HG03439 (cell line): ENCODE results near the gene SIVA1.
A peak's percentile ranks its signal among the peaks of the same experiment; 100 is the strongest.
"Not testable (repeated sequence)": the region's sequence is repeated elsewhere in the genome, so short reads cannot be mapped to it uniquely, and the experiment has no call there.

Source experiments
- ATAC-seq: cut with Tn5 transposase; IDR thresholded peaks from one replicate; pipeline ENCODE4 v1.9.1; 2021; ENCODE audit warnings: mild to moderate bottlenecking, moderate library complexity; ENCODE audit not compliant: unreplicated experiment

The SIVA1 gene

DNA sequence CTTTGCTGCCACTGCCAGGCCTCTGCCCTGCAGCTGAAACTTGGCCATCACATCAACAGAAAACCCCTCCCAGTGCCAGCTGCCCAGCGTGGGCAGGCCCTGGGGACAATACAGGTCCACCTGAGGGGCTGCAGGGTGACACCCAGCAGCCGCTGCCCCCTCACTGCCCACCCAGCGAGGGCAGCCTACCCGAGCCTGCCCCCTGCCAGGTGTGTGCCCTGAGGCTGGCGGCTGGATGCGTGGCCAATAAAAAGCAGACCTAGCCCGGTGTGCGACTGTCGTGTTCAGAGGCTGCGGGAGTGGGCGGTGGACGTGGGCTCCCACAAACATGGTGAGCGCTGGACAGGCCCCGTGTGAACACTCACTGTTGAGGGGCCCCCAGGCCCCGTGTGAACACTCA lies 33.6 kb upstream of the SIVA1 start:
- no peak for ATAC-seq

DNA sequence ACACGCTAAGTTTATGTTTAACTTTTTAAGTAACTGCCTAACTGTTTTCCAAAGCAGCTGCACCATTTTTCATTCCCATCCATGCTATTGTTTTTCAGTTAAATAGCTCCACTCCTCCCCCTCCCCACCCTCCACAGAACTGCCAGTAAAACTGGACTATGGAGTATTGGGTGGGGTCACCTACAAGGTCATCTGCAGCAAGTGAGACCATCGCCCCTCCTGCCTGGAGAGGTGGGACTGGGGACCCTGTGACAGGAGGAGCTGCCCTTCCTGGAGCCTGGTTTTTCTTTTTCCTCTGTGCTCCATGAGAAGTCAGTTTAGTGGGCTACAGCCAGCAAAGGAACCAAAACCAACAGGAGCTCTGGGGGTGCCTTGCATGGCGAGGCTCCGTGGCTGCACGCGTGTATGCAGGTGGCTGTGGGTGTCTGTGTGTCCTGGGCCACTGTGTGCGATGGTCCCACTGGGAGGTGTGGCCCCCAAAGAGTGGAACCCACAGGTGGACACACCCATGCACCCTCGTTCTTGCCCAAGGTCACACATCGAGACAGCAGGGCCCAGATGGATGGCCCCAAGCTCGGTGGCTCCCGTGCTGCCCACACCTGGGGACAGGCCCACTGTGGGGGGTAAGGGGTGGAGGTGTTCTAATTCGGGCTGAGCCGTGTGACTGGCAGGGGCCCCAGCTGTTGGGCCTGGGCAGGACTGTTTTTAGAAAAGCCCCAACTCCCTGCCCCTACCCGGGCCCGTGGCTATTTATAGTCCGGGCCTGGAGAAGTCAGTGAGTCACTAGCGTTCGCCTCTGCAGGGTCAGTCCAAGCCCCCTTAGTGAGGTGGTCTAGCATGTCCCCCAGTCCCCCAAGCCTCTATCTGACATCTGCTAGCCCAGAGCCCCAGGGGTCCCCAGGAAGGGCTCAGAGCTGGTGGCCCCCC lies 31.2 kb upstream of the SIVA1 start:
- ATAC-seq = no peak

DNA sequence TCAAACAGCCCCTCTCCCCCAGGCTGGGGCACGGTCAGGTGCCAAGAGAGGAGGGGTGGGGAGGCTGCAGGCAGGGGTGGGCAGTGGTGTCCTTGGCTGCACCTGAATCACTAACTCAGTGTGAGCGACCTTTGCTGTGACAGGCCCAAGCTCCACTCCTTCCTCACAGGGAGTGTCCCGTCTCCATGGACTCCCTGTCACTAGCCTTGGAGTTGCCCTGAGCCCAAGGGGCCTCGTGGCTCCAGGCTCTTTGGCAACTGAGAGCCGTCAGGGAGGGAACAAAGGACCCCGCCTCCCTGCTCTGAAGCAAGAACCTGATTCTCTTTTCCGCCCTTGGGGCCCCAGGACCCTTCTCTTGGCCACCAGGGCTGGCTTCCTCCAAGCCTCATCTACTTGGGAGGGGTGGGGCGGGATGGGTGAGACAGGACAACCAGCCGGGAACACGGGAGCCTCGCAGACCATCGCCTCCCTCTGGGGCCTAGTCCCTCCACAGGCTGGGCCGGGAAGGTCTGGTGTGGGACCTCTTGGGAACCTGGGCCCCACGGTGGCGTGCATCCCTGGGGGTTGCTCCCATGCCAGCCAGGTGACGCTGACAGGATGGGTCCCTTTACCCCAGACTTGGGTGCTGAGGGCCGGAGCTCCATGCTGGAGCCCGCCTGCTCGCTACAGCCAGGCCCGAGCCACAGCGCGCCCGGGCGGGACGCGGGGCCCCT lies 29.9 kb upstream of the SIVA1 start:
- ATAC-seq = no peak

DNA sequence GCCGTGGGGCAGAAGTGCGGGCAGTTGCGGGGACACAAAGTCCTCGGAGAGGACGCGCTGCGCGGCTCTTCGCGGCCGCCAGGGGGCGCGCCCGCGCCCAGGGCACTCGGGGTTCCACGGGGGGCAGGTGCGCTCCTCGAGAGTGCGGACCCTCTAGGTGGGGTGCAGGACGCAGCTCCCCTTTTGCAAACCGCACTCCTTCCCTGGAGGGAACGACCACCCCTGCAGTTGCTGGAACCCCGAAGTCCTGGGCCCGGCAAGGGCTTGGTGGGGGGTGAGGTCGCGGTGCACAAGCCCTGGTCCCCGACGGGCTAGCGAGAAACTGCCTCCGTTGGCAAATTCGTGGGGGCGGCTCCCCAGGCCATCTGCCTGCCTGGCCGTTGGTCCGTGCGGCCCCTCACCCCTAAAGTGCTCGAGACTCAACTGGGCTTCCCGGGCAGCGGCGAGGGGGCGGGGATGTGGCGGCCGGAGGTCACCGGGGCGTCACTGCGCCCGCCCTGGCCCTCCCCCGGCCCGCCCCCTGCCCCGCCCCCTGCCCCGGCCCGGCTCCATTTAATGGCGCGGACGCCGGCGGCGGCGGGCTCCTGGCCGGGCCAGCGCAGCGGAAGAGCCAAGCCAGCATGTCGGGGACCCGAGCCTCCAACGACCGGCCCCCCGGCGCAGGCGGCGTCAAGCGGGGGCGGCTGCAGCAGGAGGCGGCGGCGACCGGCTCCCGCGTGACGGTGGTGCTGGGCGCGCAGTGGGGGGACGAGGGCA lies 29.1 kb upstream of the SIVA1 start, which contains the start of gene ADSS1:
ADSS1 (plus strand) TSS at position 579 of the 756 bp plus-strand sequence; CDS start at position 621, 42 bp downstream.
- peak; percentile 57 for ATAC-seq

DNA sequence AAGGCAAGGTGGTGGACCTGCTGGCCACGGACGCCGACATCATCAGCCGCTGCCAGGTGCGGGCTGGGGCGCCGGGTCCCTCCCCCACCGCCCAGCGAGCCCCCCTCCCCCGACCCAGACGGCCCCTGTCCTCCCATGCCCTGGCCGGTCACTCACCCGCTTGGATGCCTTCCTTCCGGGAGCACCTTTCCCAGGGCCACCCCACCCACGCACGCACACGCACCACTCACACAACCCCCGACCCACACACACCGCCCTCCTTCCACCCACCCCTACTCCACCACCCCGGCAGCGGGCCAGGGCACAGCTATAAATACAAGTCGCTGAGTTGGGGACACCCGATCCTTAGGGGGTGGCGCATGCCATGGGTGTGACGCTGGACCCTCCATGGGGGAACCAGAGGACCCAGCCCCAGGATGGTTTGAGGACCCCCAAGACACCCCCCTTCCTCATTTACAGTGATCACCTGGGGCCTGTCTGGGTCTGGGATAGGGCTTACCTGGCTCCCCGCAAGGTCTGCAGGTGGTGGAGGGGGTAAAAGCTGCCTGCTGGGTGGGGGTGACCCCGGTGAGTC lies 28.5 kb upstream of the SIVA1 start:
- no peak for ATAC-seq

DNA sequence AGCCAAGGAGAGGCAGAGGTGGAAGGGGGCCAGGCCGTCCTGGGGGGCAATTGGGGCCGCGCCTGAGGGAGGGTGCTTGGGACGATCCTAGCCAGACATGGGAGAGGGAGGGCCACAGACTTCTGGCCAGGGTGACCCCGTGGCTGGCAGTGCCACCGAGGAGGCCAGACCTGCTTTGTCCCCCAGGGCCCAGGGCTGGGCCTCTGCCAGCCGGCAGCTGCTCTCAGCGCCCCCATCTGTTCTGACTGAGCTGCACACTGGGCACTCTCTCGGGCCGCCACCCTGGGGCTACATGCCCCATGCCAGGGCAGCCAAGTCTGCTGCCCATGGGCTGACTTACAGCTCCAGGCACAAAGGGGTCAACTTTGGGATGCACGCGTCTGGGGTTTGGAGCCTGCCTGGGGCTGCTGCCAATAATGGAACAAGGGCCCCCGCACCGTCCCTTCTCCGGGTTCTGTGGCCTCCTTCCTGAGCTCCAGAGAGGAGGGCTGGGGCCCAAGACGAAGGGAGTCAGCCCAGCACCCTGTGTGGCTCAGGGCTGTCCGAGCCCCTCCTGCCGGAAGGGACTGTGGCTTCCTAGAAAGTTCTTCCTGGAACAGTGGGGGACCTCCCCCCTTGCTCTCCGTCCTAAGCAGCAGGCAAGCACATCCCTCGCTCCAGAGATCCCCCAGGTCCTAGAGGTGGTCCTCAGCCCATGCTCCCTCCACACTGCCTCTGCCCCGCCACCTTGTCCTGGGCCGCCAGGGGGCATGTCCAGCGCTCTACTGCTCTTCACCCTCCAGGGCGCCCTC lies 27.8 kb upstream of the SIVA1 start:
- ATAC-seq = no peak

DNA sequence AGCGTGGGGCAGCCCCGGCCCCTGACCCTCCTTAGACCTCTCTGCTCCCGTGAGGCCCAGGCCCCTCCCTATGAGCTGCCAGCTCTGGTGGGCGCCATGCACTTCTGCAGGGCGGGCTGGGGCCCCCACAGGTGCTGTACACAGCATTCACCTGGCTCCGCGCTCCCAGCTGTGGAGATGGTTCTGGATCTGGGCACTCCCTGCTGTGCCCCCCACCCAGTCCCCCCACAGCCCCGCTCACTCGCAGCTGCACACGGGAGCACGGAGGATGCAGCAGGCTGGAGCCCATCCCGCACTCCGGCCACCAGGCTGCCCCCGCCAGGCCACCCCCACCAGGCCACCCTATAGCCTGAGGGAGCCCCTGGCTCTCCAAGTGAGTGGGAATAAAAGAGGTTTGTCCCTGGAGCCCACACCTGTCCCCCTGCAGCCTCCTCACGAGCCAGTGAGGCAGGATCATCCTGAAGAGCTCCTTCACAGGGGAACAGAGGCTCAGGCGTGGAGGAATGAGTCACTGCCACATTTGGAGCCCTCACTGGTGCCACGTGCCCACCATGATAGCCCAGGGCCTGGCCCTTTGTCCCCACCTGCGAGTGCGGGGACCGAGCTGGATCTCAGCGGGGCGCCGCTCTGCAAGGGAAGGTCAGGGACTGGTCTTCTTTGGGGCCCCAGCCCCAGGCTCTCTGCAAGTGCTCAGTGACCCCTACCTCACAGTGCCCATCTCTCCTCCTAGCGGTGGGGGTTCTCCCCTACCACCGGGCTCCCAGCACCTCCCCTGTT lies 27.0 kb upstream of the SIVA1 start:
- no peak for ATAC-seq

DNA sequence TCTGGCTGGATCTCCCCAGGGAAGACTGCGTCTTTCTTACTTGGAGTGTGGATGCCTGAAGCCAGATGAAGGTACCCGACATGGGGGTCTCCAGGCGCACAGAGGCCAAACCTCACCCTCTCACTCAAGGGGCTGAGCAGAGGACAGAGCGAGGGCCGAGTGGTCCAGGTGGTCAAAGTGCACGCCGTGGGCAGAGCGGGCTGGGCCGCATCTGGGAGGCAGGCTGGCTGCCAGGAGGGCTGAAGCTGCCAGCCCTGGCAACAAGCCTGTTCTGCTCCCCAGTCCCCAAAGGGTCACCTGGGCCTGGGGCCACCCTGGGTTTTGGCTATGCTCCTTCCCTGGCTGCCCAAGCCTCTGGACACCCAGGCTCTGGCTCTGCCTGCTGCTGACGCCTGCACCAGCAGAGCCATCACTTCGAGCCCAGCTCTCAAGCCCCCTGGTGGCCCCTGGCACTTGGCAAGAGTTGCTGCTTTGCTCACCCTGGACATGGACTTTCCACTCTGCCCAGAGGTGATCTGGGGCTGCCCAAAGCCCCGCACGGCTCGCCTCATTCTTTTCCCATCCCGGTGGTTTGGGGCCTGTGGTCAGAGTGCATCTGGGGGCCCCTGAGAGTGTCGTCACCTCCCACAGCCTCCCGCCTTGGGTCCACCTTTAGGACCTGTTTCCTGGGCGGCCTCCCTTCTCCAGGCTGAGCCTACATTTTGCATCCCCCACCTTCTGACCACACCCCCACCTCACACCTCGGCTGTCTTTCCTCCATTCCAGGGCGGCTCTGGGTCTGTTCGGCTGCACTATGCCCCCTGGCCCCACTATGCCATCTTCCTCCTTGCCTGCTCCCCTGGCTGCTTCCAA lies 26.1 kb upstream of the SIVA1 start:
- no peak for ATAC-seq

DNA sequence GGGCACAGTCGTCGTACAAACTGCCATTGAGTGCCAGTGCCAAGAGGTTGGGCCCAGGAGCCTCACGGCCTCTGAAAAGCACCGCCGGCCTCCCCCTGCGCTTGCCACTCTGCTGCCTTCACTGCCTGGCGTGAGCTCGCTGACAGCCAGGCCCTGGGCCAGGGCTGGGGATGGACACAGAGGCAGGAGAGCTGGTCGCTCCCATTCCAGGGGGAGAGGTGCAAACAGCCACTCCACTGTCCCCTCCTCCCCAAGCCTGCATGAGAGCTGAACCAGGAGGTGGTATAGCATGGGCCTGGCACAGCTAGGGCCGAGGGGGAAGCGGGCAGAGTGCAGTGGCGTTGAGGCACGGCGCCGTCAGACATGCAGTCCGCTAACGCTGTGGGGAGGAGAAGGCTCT lies 24.3 kb upstream of the SIVA1 start:
- ATAC-seq = no peak

DNA sequence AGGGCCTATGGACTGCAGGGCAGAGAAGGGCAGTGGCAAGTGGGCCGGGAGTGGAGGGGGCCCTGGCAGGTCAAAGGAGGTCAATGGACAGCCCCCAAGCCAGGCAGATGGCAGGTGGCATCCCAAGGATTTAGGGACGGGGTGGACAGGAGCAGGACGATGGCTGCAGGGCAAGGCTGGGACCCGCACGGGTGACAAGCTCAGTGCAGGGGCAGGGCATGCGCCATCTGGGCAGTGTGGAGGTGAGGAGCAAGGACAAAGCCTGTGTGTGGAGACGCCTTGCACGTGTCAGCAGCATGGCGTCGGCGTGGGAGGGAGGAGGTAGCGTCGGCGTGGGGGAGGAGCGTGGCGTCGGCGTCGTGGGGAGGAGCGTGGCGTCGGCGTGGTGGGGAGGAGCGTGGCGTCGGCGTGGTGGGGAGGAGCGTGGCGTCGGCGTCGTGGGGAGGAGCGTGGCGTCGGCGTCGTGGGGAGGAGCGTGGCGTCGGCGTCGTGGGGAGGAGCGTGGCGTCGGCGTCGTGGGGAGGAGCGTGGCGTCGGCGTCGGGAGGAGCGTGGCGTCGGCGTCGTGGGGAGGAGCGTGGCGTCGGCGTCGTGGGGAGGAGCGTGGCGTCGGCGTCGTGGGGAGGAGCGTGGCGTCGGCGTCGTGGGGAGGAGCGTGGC lies 23.6 kb upstream of the SIVA1 start:
- not testable (repeated sequence) for ATAC-seq

DNA sequence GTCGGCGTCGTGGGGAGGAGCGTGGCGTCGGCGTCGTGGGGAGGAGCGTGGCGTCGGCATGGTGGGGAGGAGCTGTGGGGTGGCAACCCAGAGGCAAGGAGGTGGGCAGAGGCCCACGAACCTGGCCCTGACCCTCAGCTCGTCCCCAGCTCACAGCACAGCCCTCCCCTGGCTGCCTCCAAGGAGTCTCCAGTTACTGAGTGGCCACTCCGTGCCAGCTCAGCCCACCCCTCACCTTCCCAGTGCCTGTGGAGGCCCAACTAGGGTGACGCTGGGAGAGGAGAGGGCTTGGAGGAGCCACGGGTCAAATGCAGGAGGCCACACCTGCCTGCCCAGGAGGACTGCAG lies 23.1 kb upstream of the SIVA1 start:
- no peak for ATAC-seq

DNA sequence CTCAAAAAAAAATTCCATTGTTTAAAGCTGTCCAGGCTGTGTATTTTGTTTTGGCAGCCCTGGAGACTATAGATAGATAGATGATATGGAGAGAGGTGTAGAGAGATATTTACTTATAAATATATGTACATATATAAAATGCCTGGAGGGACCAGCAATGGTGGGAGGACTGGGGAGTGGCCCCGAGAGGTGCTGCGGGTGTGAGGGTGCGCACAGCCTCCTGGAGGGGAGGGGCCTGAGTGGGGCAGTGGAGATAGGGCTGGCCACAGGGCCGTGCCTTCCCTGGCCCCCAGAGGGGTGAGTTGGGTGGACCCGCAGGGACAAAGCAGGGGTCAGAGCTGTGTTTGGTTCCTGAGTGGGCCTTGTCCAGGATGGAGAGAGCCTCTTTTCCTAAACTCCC lies 22.5 kb upstream of the SIVA1 start:
- ATAC-seq = no peak

DNA sequence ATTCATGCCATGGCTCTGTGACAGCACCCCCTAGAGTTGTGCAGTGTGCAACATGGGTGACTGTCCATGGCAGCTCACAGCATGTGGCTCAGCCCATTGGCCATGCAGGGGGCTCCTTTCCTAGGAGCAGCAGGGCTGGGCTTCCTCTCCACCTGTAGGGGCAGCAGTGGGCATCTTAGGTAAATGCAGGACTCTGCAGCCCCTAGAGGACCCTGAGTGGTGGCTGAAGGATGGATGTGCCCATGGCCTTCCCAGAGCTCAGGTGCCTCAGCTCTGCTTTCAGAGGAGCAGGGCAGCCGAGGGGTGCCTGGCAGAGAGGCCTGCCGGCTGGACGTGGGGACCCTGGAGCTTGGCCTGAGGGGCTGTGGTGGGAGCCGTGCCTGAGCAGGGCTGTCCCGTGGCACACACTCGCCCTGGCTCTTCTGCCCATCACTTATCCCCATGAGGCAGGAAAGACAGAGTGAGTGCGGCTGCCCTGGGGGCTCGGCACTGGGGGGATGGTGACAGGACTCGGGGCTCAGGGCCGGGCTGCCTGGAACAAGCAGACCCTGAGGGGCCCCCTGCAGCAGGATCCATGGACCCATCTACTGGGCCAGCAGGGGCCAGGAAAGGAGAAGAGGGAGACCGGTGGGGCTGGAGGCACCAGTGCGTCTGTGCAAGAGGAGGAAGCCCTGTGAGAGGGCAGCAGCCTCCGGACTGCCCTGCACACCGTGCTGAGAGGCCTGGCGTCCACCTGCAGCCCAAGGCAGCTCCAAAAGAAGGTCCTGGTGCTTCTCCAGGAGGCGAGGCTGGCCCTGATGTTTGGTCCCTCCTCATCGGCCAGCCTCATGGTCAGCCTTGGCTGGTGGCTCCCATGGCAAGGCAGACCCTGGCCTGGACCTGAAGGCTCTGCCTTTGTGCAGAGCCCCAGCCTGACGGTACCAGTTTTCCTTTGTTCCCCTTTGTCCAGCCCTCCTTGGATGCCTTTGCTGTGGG lies 21.3 kb upstream of the SIVA1 start:
- ATAC-seq = no peak

DNA sequence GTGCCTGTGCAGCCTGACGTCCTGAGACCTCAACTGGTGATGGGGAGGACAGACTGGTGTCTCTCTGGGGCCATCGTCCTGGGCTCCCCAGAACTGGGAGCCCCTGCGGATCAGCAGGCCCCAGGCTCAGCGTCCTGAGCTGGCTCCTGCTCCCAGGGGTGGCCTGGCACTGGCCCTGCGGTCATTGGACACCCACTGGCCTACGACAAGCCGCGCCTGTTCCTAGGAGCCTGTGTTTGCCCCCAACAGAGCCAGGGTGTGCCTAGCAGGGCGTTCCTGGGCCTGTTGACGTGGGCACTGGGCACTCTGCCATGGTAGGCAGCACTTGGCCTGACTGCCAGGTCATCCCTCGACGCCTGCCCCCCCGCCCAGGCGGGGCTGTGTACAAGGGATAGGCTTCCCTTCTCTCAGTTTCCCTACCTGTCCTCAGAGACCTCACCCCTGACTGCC lies 20.6 kb upstream of the SIVA1 start:
- ATAC-seq = no peak

DNA sequence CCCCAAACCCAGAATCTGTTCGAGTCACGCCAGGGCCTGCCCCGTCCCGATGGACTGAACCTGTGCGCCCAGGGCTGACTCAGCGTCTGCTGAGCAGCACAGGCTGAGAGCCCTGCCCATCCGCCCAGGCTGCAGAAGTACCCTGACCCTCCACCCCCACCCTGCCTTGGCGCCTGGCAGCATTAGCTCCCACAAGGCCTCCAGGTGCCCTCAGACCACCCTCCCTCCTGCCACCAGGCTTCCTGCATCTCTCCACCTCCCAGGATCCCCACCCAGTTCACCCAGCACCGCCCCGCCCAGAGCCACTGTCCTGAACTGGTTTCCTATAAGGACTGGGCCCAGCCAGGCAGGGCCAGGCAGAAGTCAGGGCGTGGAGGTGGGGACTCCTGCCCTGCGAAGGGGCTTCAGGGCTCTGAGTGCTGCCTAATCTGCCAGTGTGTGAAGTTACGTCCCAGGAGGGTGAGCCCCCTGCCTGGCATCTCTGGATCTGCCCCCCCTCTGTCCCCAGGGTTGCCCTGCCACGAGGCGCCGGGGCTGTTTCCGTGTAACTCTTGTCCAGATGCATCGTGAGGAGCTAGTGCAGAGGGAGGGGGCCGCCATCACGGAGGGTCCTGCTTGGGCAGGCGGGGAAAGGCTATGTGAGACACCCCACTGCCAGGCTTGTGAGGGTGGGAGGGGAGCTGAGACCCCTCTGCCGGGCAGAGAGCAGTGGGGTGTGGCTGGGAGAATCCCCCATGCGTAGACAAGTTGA lies 19.8 kb upstream of the SIVA1 start:
- no peak for ATAC-seq

DNA sequence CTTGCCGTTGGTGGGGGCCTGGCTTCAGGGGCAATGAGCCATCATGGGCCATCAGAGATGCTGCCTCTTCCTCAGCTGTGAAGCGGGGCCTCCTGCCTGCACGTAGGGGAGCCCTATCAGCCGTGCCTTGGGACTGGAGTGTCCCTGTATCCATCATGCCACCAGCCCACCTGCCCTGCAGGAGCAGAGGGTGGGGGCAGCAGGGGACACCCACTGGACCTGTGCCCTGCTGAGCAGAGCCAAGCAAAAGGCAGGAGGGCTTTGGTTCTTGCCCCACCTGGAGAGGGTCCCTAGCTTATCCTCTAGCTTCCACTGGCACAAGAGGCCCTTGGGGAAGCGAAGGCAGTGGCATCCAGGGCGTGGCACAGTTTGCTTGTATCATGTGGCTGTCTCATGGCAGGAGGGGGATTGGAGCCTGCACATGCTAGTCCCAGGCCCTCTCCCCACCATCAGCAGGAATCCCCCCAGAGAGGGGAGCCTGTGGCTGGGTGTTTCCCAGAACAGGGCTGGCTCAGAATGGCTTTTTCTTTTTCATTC lies 18.8 kb upstream of the SIVA1 start:
- ATAC-seq = no peak
